Measurements from ENCODE around the gene TPRN. TPM values are rescaled to one million over a fixed set of nuclear protein-coding genes. Genes with fewer than 3 reads are reported as not detected.

Gene TPRN
- polyA plus RNA-seq, 1 donor from 2014 or later: 8.1 TPM

- H3K4me2 ChIP-seq (ENCODE audit: low read length): no peak overlapping the region
- no peak overlapping the region for H3K27ac ChIP-seq (ENCODE audit: low read length)
- no peaks in the 10 kb centered on the region for H3K27me3 ChIP-seq (ENCODE audit: insufficient read depth, low read depth, low read length)
- no peak overlapping the region for H3K9ac ChIP-seq (ENCODE audit: low read length)
- H3K9me2 ChIP-seq (ENCODE audit: insufficient read depth, low read length): no peaks in the 10 kb centered on the region
- H2AFZ ChIP-seq (ENCODE audit: low read depth, low read length): no peak overlapping the region
- no peaks in the 10 kb centered on the region for H3K9me3 ChIP-seq (ENCODE audit: low read length)
- H3K4me3 ChIP-seq (ENCODE audit: low read length): no peak overlapping the region
- H3K36me3 ChIP-seq (ENCODE audit: insufficient read depth, low read length): no peaks in the 10 kb centered on the region
- no peaks in the 10 kb centered on the region for H3K79me2 ChIP-seq (replicated peaks; ENCODE audit: insufficient read depth, low read length)
- no peak for TF ChIP-seq SMC3 (conservative IDR thresholded peaks at IDR 0.05; ENCODE audit: poor library complexity)
- TF ChIP-seq EP300 (conservative IDR thresholded peaks at IDR 0.05; ENCODE audit: poor library complexity, severe bottlenecking): no peak
- no peak for TF ChIP-seq EZH2 (IDR thresholded peaks at IDR 0.05; ENCODE audit: borderline replicate concordance, insufficient read depth, low read length, poor library complexity, severe bottlenecking)
- no peak for TF ChIP-seq MXI1 (conservative IDR thresholded peaks at IDR 0.05; ENCODE audit: poor library complexity, severe bottlenecking)
- no peak for TF ChIP-seq CTCF (IDR thresholded peaks at IDR 0.05; ENCODE audit: poor library complexity, severe bottlenecking)
- no peak for TF ChIP-seq POLR2AphosphoS5 (IDR thresholded peaks at IDR 0.05)
- no peaks in the 10 kb centered on the region for H4K20me1 ChIP-seq (ENCODE audit: insufficient read depth)
- no peaks in the 10 kb centered on the region for H3F3A ChIP-seq (ENCODE audit: insufficient read depth, low read length, poor library complexity, severe bottlenecking)
Measured at GRCh38 chr9:137218754-137219271, 18.3 kb upstream of the TPRN start.

GRCh38 chr9:137218212-137218753 lies 17.7 kb upstream of the TPRN start:
- no peaks in the 10 kb centered on the region for H3K9me3 ChIP-seq (ENCODE audit: low read length)
- TF ChIP-seq MXI1 (conservative IDR thresholded peaks at IDR 0.05; ENCODE audit: poor library complexity, severe bottlenecking) (no peak), TAF1 (IDR thresholded peaks at IDR 0.05; ENCODE audit: low read depth) (no peak)
- no peaks in the 10 kb centered on the region for H3K27me3 ChIP-seq (ENCODE audit: insufficient read depth, low read depth, low read length)
- H2AFZ ChIP-seq (ENCODE audit: low read depth, low read length): no peak overlapping the region
- H3K4me2 ChIP-seq (ENCODE audit: low read length): no peak overlapping the region
- H3F3A ChIP-seq (ENCODE audit: insufficient read depth, low read length, poor library complexity, severe bottlenecking): no peaks in the 10 kb centered on the region
- no peaks in the 10 kb centered on the region for H3K79me2 ChIP-seq (replicated peaks; ENCODE audit: insufficient read depth, low read length)
- H3K9ac ChIP-seq (ENCODE audit: low read length): no peak overlapping the region
- H3K36me3 ChIP-seq (ENCODE audit: insufficient read depth, low read length): no peaks in the 10 kb centered on the region
- no peak overlapping the region for H3K27ac ChIP-seq (ENCODE audit: low read length)
- H4K20me1 ChIP-seq (ENCODE audit: insufficient read depth): no peaks in the 10 kb centered on the region
- no peaks in the 10 kb centered on the region for H3K9me2 ChIP-seq (ENCODE audit: insufficient read depth, low read length)
- no peak overlapping the region for H3K4me3 ChIP-seq (ENCODE audit: low read length)

- Histone ChIP-seq H3K9me2 (ENCODE audit: insufficient read depth, low read length) (no peaks in the 10 kb centered on the region), H3F3A (ENCODE audit: insufficient read depth, low read length, poor library complexity, severe bottlenecking) (no peaks in the 10 kb centered on the region), H3K79me2 (replicated peaks; ENCODE audit: insufficient read depth, low read length) (no peaks in the 10 kb centered on the region), H3K27me3 (ENCODE audit: insufficient read depth, low read depth, low read length) (no peaks in the 10 kb centered on the region), H3K4me2 (ENCODE audit: low read length) (no peak overlapping the region), H2AFZ (ENCODE audit: low read depth, low read length) (no peak overlapping the region), H3K9ac (ENCODE audit: low read length) (no peak overlapping the region), H3K36me3 (ENCODE audit: insufficient read depth, low read length) (no peaks in the 10 kb centered on the region), H3K9me3 (ENCODE audit: low read length) (no peaks in the 10 kb centered on the region), H3K4me3 (ENCODE audit: low read length) (no peak overlapping the region), H4K20me1 (ENCODE audit: insufficient read depth) (no peaks in the 10 kb centered on the region), H3K27ac (ENCODE audit: low read length) (no peak overlapping the region)
- TF ChIP-seq SMC3 (conservative IDR thresholded peaks at IDR 0.05; ENCODE audit: poor library complexity): no peak
- TF ChIP-seq CTCF (IDR thresholded peaks at IDR 0.05; ENCODE audit: poor library complexity, severe bottlenecking): no peak
- no peak for TF ChIP-seq EP300 (conservative IDR thresholded peaks at IDR 0.05; ENCODE audit: poor library complexity, severe bottlenecking)
- no peak for TF ChIP-seq EZH2 (IDR thresholded peaks at IDR 0.05; ENCODE audit: borderline replicate concordance, insufficient read depth, low read length, poor library complexity, severe bottlenecking)
- TF ChIP-seq TAF1 (IDR thresholded peaks at IDR 0.05; ENCODE audit: low read depth): no peak
- TF ChIP-seq REST (IDR thresholded peaks at IDR 0.05; ENCODE audit: borderline replicate concordance): no peak
- no peak for TF ChIP-seq RAD21 (conservative IDR thresholded peaks at IDR 0.05)
- no peak for TF ChIP-seq MXI1 (conservative IDR thresholded peaks at IDR 0.05; ENCODE audit: poor library complexity, severe bottlenecking)
- TF ChIP-seq POLR2AphosphoS5 (IDR thresholded peaks at IDR 0.05): no peak
Measured at GRCh38 chr9:137217276-137218211, 17.0 kb upstream of the TPRN start.
